ENCODE measurements around the gene SGCA. TPM values are rescaled to one million over a fixed set of nuclear protein-coding genes. Genes with fewer than 3 reads are reported as not detected.

SGCA gene
- total RNA-seq, 1 donor from 2014 or later: 12.0 TPM

DNA sequence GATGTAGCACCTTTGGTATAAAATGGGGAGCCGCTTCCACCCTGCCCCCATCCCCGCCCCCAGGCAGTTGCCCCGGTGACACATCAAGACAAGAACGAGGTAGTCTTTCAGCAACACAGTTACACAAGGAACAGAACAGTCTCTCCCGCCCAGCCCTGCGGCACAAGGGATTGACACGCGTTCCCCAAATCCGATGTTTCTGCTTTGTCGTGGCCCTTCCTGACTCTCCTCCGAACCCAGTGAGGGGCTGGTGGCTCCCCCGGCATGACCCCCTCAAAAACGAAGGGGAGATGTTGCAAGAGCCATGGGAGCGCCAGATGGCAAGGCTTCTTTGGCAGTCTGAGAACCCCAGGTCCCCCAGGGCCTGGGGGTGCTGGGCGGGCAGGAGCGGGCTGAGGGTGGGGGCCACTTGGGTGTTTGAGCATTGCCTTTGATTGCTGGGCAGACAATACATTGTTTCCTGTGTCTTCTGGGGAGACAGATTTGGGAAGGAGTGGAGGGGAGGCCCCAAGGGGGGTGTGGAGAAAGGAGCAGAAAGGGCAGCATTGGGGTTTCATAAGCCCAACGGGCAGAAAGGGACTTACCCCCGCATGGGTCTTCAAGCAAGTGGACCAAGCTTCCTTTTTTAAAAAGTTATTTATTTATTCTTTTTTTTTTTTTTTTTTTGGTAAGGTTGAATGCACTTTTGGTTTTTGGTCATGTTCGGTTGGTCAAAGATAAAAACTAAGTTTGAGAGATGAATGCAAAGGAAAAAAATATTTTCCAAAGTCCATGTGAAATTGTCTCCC is 19.0 kb downstream of the SGCA start:
- peak overlapping the region; percentile 98 for H3K27ac Mint-ChIP-seq (ENCODE audit: unreplicated experiment)
- no peaks in the 10 kb centered on the region for H3K9me3 Mint-ChIP-seq (ENCODE audit: unreplicated experiment)
- H3K4me1 Mint-ChIP-seq (ENCODE audit: unreplicated experiment): peaks cover 91% of the 10 kb centered on the region
- H3K4me3 Mint-ChIP-seq (ENCODE audit: unreplicated experiment): peak overlapping the region; percentile 45
- H3K27me3 Mint-ChIP-seq (ENCODE audit: unreplicated experiment): no peaks in the 10 kb centered on the region
- DNase-seq (ENCODE audit: extremely low spot score, unreplicated experiment): no peak
- TF ChIP-seq, protein P1, sequence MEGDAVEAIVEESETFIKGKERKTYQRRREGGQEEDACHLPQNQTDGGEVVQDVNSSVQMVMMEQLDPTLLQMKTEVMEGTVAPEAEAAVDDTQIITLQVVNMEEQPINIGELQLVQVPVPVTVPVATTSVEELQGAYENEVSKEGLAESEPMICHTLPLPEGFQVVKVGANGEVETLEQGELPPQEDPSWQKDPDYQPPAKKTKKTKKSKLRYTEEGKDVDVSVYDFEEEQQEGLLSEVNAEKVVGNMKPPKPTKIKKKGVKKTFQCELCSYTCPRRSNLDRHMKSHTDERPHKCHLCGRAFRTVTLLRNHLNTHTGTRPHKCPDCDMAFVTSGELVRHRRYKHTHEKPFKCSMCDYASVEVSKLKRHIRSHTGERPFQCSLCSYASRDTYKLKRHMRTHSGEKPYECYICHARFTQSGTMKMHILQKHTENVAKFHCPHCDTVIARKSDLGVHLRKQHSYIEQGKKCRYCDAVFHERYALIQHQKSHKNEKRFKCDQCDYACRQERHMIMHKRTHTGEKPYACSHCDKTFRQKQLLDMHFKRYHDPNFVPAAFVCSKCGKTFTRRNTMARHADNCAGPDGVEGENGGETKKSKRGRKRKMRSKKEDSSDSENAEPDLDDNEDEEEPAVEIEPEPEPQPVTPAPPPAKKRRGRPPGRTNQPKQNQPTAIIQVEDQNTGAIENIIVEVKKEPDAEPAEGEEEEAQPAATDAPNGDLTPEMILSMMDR (IDR thresholded peaks at IDR 0.05): no peak
- H3K36me3 Mint-ChIP-seq (ENCODE audit: unreplicated experiment): peaks cover 37% of the 10 kb centered on the region

DNA sequence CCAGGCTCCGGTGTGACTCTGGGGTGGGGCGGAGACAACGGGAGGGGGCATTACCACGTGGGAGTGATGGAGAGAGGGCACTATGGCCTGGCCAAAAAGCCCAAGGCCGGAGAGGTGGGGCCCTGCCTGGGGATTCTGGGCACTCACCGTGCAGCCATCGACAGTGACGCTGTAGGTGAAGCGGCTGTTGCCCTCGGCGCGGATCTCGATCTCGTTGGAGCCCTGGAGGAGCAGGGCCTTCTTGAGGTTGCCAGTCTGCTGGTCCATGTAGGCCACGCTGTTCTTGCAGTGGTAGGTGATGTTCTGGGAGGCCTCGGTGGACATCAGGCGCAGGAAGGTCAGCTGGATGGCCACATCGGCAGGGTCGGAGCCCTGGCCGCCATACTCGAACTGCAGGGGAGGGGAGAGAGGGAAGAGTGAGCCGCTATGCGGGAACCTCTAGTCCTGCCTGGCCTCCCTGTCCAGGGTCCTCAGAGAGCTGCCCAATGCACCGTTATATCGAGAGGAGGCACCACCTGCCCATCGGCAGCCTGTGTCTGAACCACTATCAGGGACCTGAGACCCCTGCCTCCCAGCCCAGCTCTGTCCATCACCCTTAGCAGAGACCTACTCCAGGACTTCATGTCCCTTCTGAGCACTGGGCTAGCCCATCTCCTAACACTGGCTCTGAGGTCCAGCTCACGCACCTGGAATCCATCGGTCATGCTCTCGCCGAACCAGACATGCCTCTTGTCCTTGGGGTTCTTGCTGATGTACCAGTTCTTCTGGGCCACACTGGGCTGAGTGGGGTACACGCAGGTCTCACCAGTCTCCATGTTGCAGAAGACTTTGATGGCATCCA is 20.0 kb downstream of the SGCA start:
- DNase-seq (ENCODE audit: extremely low spot score, unreplicated experiment): no peak
- TF ChIP-seq, protein P1 (IDR thresholded peaks at IDR 0.05): no peak
- Mint-ChIP-seq H3K4me1 (ENCODE audit: unreplicated experiment) (peaks cover 93% of the 10 kb centered on the region), H3K27ac (ENCODE audit: unreplicated experiment) (peak overlapping the region; percentile 98), H3K9me3 (ENCODE audit: unreplicated experiment) (no peaks in the 10 kb centered on the region), H3K4me3 (ENCODE audit: unreplicated experiment) (peak overlapping the region; percentile 45), H3K27me3 (ENCODE audit: unreplicated experiment) (no peaks in the 10 kb centered on the region), H3K36me3 (ENCODE audit: unreplicated experiment) (peaks cover 45% of the 10 kb centered on the region)

DNA sequence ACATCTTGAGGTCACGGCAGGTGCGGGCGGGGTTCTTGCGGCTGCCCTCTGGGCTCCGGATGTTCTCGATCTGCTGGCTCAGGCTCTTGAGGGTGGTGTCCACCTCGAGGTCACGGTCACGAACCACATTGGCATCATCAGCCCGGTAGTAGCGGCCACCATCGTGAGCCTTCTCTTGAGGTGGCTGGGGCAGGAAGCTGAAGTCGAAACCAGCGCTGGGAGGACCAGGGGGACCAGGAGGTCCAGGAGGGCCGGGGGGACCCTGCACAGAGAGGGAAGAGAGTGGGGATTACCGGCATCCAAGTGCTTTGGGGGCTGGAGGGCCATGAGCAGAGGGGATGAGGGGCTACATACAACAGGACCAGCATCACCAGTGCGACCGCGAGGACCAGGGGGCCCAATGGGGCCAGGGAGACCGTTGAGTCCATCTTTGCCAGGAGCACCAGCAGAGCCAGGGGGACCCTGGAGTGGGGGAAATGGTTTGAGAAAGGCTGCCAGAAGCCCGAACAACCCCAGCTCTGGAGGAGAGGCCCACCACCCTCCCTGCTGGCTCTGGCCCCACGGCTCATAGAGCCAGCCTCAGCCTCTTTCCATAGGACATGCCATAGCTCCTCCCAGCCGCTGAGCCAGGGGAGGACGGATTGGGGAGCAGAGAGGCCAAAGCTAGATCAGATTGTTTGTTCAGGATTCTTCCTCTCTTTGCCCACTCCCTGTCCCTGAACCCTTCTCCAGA is 21.0 kb downstream of the SGCA start:
- Mint-ChIP-seq H3K27ac (ENCODE audit: unreplicated experiment) (peak overlapping the region; percentile 98), H3K4me1 (ENCODE audit: unreplicated experiment) (peaks cover 93% of the 10 kb centered on the region), H3K4me3 (ENCODE audit: unreplicated experiment) (peak overlapping the region; percentile 29), H3K36me3 (ENCODE audit: unreplicated experiment) (peaks cover 51% of the 10 kb centered on the region), H3K9me3 (ENCODE audit: unreplicated experiment) (no peaks in the 10 kb centered on the region), H3K27me3 (ENCODE audit: unreplicated experiment) (no peaks in the 10 kb centered on the region)
- no peak for DNase-seq (ENCODE audit: extremely low spot score, unreplicated experiment)
- TF ChIP-seq, protein P1 (IDR thresholded peaks at IDR 0.05): no peak

DNA sequence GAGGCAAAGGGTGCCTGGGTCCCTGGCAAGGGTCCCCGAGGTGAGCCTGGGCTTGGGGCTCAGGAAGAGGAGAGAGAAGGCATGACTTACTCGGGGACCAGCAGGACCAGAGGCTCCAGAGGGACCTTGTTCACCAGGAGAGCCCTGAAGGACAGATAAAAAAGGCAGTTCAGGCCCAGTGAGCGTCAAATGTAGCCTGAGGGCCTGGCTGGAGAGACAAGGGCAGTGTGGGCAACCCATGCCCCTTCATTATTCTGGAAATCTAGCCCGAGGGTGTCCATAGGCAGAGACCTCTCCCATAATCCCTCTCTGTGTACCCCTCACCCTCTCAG is 21.6 kb downstream of the SGCA start:
- Mint-ChIP-seq H3K36me3 (ENCODE audit: unreplicated experiment) (peaks cover 51% of the 10 kb centered on the region), H3K9me3 (ENCODE audit: unreplicated experiment) (no peaks in the 10 kb centered on the region), H3K27me3 (ENCODE audit: unreplicated experiment) (no peaks in the 10 kb centered on the region), H3K27ac (ENCODE audit: unreplicated experiment) (peak overlapping the region; percentile 98), H3K4me1 (ENCODE audit: unreplicated experiment) (peaks cover 95% of the 10 kb centered on the region), H3K4me3 (ENCODE audit: unreplicated experiment) (peak overlapping the region; percentile 29)
- TF ChIP-seq, protein P1 (IDR thresholded peaks at IDR 0.05): no peak
- no peak for DNase-seq (ENCODE audit: extremely low spot score, unreplicated experiment)
